Lower leg skin (tissue), 3 donors: ENCODE data around the gene WBP1.

Experiments used
- POLR2A ChIP-seq, 2 donors: fragments of 450-650 bp; IDR thresholded peaks; one replicate each; pipeline ENCODE4 v1.6.1; 2016 to 2017; ENCODE audit warnings: antibody characterized with exemption in 2 of 2, mild to moderate bottlenecking in 1 of 2, moderate library complexity in 1 of 2
- TF ChIP-seq, protein P1 (sequence below), 3 donors: fragments of 450-650 bp; IDR thresholded peaks; one replicate each; pipeline ENCODE4 v1.5.1; 2016; ENCODE audit warnings: antibody characterized with exemption in 3 of 3, mild to moderate bottlenecking in 3 of 3, moderate library complexity in 2 of 3

DNA sequence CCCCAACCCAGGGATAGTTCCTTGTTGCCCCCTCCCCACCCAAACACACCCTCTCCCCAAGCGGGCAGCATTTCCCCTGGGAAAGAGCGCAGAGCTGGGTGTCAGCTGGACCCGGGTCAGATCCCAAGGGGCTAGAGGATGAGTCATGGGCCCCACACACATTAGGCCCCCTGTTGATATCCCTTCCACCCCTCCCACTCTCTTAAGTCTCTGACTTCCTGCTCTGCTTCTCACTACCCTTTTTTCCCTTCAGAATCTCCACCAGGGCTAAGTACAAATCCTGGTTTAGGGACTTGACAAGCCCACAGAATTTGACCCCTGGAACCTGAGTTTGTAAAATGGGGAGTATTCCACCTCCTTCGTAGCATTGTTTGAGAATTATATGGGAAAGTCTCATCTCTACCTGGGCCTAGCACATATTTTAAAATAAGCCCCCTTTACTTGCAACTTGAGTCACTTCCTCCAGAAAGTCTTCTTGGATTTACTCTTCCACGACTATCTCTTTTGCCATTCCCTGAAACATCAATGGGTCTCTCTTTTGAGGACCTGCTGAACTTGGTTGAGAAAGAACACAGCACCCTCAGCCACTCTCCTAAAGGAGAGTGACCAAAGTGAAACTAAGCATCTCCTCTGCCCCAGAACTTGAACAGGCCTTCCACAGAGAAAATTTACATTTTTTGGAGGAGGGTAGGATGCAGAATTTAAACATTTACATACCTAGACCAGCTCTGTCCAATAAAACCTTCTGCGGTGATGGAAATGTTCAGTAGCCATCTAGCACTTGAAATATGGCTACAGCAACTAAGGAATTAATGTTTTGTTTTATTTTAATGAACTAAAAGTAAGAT is 21.2 kb upstream of the WBP1 start:
- TF ChIP-seq, protein P1, sequence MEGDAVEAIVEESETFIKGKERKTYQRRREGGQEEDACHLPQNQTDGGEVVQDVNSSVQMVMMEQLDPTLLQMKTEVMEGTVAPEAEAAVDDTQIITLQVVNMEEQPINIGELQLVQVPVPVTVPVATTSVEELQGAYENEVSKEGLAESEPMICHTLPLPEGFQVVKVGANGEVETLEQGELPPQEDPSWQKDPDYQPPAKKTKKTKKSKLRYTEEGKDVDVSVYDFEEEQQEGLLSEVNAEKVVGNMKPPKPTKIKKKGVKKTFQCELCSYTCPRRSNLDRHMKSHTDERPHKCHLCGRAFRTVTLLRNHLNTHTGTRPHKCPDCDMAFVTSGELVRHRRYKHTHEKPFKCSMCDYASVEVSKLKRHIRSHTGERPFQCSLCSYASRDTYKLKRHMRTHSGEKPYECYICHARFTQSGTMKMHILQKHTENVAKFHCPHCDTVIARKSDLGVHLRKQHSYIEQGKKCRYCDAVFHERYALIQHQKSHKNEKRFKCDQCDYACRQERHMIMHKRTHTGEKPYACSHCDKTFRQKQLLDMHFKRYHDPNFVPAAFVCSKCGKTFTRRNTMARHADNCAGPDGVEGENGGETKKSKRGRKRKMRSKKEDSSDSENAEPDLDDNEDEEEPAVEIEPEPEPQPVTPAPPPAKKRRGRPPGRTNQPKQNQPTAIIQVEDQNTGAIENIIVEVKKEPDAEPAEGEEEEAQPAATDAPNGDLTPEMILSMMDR (IDR thresholded peaks at IDR 0.05) = no peak
- TF ChIP-seq POLR2A (IDR thresholded peaks at IDR 0.05) = no peak
